HG02642 (cell line): ENCODE data around the gene SLC7A6OS.
"Not testable (repeated sequence)": the region's sequence is repeated elsewhere in the genome, so short reads cannot be mapped to it uniquely, and the experiment has no call there.

Experiments
- ATAC-seq: cut with Tn5 transposase; IDR thresholded peaks from one replicate; pipeline ENCODE4 v1.9.1; 2021; ENCODE audit warnings: mild to moderate bottlenecking; ENCODE audit not compliant: unreplicated experiment, poor library complexity

Gene SLC7A6OS

GRCh38 chr16:68299571-68300453, 10.9 kb downstream of the SLC7A6OS start:
- ATAC-seq, result no peak

GRCh38 chr16:68298907-68299561, 11.7 kb downstream of the SLC7A6OS start:
- ATAC-seq, result no peak

- no peak for ATAC-seq
Observed at GRCh38 chr16:68298312-68298711, 12.4 kb downstream of the SLC7A6OS start.

- no peak for ATAC-seq
Observed at GRCh38 chr16:68297908-68298307, 12.8 kb downstream of the SLC7A6OS start.

GRCh38 chr16:68296693-68297092, 14.1 kb downstream of the SLC7A6OS start:
- ATAC-seq, result no peak

- ATAC-seq, result no peak
Observed at GRCh38 chr16:68296291-68296690, 14.5 kb downstream of the SLC7A6OS start.

GRCh38 chr16:68292425-68292824, 18.3 kb downstream of the SLC7A6OS start:
- no peak for ATAC-seq

- ATAC-seq, result no peak
Observed at GRCh38 chr16:68291227-68291626, 19.5 kb downstream of the SLC7A6OS start.

- ATAC-seq, result no peak
Observed at GRCh38 chr16:68290450-68290849, 20.3 kb downstream of the SLC7A6OS start.

GRCh38 chr16:68289621-68290329, 21.0 kb downstream of the SLC7A6OS start:
- peak; percentile 70 for ATAC-seq

GRCh38 chr16:68289202-68289601, 21.5 kb downstream of the SLC7A6OS start:
- no peak for ATAC-seq

GRCh38 chr16:68288796-68289195, 21.9 kb downstream of the SLC7A6OS start:
- not testable (repeated sequence) for ATAC-seq

GRCh38 chr16:68288252-68288650, 22.5 kb downstream of the SLC7A6OS start:
- no peak for ATAC-seq

GRCh38 chr16:68287276-68288251, 23.2 kb downstream of the SLC7A6OS start:
- no peak for ATAC-seq

GRCh38 chr16:68286153-68287074, 24.3 kb downstream of the SLC7A6OS start:
- ATAC-seq, result no peak

- ATAC-seq, result no peak
Observed at GRCh38 chr16:68285683-68286082, 25.1 kb downstream of the SLC7A6OS start.

GRCh38 chr16:68284847-68285246, 25.9 kb downstream of the SLC7A6OS start:
- ATAC-seq, result peak; percentile 49

- ATAC-seq, result peak; percentile 45
Observed at GRCh38 chr16:68283801-68284598, 26.7 kb downstream of the SLC7A6OS start.
